Endothelial cell of umbilical vein (primary cell): ENCODE results near the gene TSPAN18. TPM values are rescaled to one million over a fixed set of nuclear protein-coding genes. Genes with fewer than 3 reads are reported as not detected.

Experiments used
- BruUV-seq: library from RNA; stranded (reverse); fragments of 400-500 nt; replicated peaks from 2 replicates; lab custom pipeline; 2021; lab: Mats Ljungman, UMichigan
- CTCF ChIA-PET: fragments of 300-600, 350-600 bp; sonication (Branson Sonifier 250); formaldehyde crosslinking; loops from one replicate; lab custom pipeline; 2021; ENCODE audit warnings: antibody characterized with exemption, inconsistent platforms; lab: Charles Lee
- POLR2A ChIA-PET: fragments of 300-600, 350-600 bp; sonication (Branson Sonifier 250); formaldehyde crosslinking; loops from one replicate; lab custom pipeline; 2021; ENCODE audit warnings: antibody characterized with exemption, inconsistent platforms; lab: Charles Lee
- DNase-seq: peaks from one replicate; pipeline ENCODE4 v3.0.0-alpha.2; 2011; ENCODE audit warnings: low read depth, low spot score
- FAIRE-seq: peaks from 2 replicates; lab custom pipeline; 2011; peaks lifted over from hg19 to GRCh38; lab: Jason Lieb, UNC
- H2AFZ ChIP-seq: 2 replicates; pipeline ENCODE4 v1.6.0; 2012; ENCODE audit warnings: low read depth, low read length, control low read depth, inconsistent platforms
- H3K27ac ChIP-seq: 2 replicates; pipeline ENCODE4 v1.5.1; 2011; ENCODE audit warnings: low read depth, mild to moderate bottlenecking, control low read depth, low read length, moderate library complexity; ENCODE audit not compliant: insufficient read depth
- H3K27me3 ChIP-seq, 2 experiments: 2 replicates each; pipeline versions ENCODE4 v1.6.0 to v1.6.1; 2011; ENCODE audit warnings: low read length in 2 of 2, mixed read lengths in 1 of 2; ENCODE audit not compliant: control insufficient read depth in 2 of 2, insufficient read depth in 2 of 2
- H3K36me3 ChIP-seq, 2 experiments: 2 replicates in 1 of 2; 3 replicates in 1 of 2; pipeline ENCODE4 v1.5.1; 2011; ENCODE audit warnings: low read length in 2 of 2, mild to moderate bottlenecking in 1 of 2, moderate library complexity in 1 of 2; ENCODE audit not compliant: control insufficient read depth in 2 of 2, insufficient read depth in 2 of 2; ENCODE audit errors: extremely low read depth in 1 of 2
- H3K4me1 ChIP-seq: 3 replicates; pipeline ENCODE4 v1.5.1; 2011; ENCODE audit warnings: mild to moderate bottlenecking, low read length; ENCODE audit not compliant: control insufficient read depth, insufficient read depth; ENCODE audit errors: extremely low read depth
- H3K4me2 ChIP-seq: 2 replicates; pipeline ENCODE4 v1.6.1; 2011; ENCODE audit warnings: low read length, control low read depth, mixed read lengths; ENCODE audit not compliant: insufficient read depth
- H3K4me3 ChIP-seq, 3 experiments: fragments of 200-600 bp in 1 of 3; sonication (generic), shearing (Covaris generic) in 1 of 3; replicated peaks in 1 of 3; 2 replicates each; pipeline ENCODE4 v1.5.1; 2011 to 2016; ENCODE audit warnings: control low read depth in 3 of 3, low read length in 3 of 3, mild to moderate bottlenecking in 2 of 3, inconsistent platforms in 1 of 3, low read depth in 1 of 3, moderate library complexity in 1 of 3; ENCODE audit not compliant: insufficient read depth in 1 of 3
- H3K79me2 ChIP-seq: 2 replicates; pipeline ENCODE4 v1.6.0; 2012; ENCODE audit warnings: low read length, inconsistent platforms; ENCODE audit not compliant: control insufficient read depth, insufficient read depth
- H3K9ac ChIP-seq: replicated peaks from 2 replicates; pipeline ENCODE3; 2011; ENCODE audit warnings: low read length, control low read depth; ENCODE audit not compliant: insufficient read depth; ENCODE audit errors: extremely low read depth
- H3K9me1 ChIP-seq: replicated peaks from 3 replicates; pipeline ENCODE4 v1.6.0; 2011; ENCODE audit warnings: mild to moderate bottlenecking, low read length; ENCODE audit not compliant: control insufficient read depth, insufficient read depth; ENCODE audit errors: extremely low read depth
- H3K9me3 ChIP-seq: replicated peaks from 2 replicates; pipeline ENCODE4 v1.5.1; 2012; ENCODE audit warnings: low read length, inconsistent platforms; ENCODE audit not compliant: control insufficient read depth, insufficient read depth
- H4K20me1 ChIP-seq: replicated peaks from 2 replicates; pipeline ENCODE3; 2011; ENCODE audit warnings: mild to moderate bottlenecking, low read length; ENCODE audit not compliant: control insufficient read depth, insufficient read depth; ENCODE audit errors: extremely low read depth
- CTCF ChIP-seq, 2 donors: IDR thresholded peaks; 1 replicate in 1 of 2; 2 replicates in 1 of 2; pipeline ENCODE4 v1.5.1; 2011; ENCODE audit warnings: low read length in 2 of 2, mild to moderate bottlenecking in 2 of 2, moderate library complexity in 2 of 2, control low read depth in 1 of 2, inconsistent platforms in 1 of 2, low read depth in 1 of 2; ENCODE audit not compliant: insufficient read depth in 1 of 2; ENCODE audit errors: extremely low read depth in 1 of 2
- EZH2 ChIP-seq: IDR thresholded peaks from 2 replicates; pipeline ENCODE4 v1.6.1; 2012; ENCODE audit warnings: borderline replicate concordance, low read depth, mild to moderate bottlenecking, moderate library complexity, low read length, inconsistent platforms; ENCODE audit not compliant: severe bottlenecking
- FOS ChIP-seq: IDR thresholded peaks from 2 replicates; pipeline ENCODE4 v1.6.1; 2011; ENCODE audit warnings: mild to moderate bottlenecking, low read length, moderate library complexity, borderline replicate concordance; ENCODE audit not compliant: insufficient read depth
- GATA2 ChIP-seq: IDR thresholded peaks from 2 replicates; pipeline ENCODE4 v1.7.0; 2011; ENCODE audit warnings: low read depth, mild to moderate bottlenecking, moderate library complexity, mixed read lengths, low read length; ENCODE audit not compliant: insufficient read length, insufficient read depth
- JUN ChIP-seq: IDR thresholded peaks from 2 replicates; pipeline ENCODE4 v1.6.1; 2011; ENCODE audit warnings: borderline replicate concordance, low read depth; ENCODE audit not compliant: insufficient read length, insufficient read depth
- MAX ChIP-seq: IDR thresholded peaks from 2 replicates; pipeline ENCODE4 v1.6.1; 2011; ENCODE audit not compliant: insufficient read depth, insufficient read length
- MYC ChIP-seq: IDR thresholded peaks from one replicate; pipeline ENCODE4 v1.6.1; 2011; ENCODE audit warnings: mild to moderate bottlenecking, low read depth, low read length
- POLR2A ChIP-seq: IDR thresholded peaks from 2 replicates; pipeline ENCODE4 v1.6.1; 2012; ENCODE audit warnings: low read depth, mild to moderate bottlenecking, control low read depth, low read length
- POLR2AphosphoS5 ChIP-seq: IDR thresholded peaks from 2 replicates; pipeline ENCODE4 v1.6.1; 2012; ENCODE audit warnings: low read depth, mild to moderate bottlenecking, control low read depth, low read length, moderate library complexity; ENCODE audit not compliant: insufficient read depth
- dilution Hi-C: fragments of 300-500 bp; cut with MboI; formaldehyde crosslinking; loops from one replicate; pipeline ENCODE4 v1.15.0; 2019; ENCODE audit warnings: low sequenced_read_pairs; ENCODE audit not compliant: extremely low pct_ligation_motif_present
- intact Hi-C: fragments of 100-400 bp; cut with micrococcal nuclease; formaldehyde crosslinking; loops from one replicate; pipeline ENCODE4 v1.10.0; 2022
- polyA plus RNA-seq, 4 experiments: library from polyadenylated mRNA; depleted of rRNA in 3 of 4; stranded (reverse) in 3 of 4; unstranded in 1 of 4; fragments of >200 nt; gene quantifications; 2 replicates each; pipeline versions ENCODE4 v1.2.1 to v1.2.3, GENCODE V29; 2011 to 2012; ENCODE audit warnings: missing spikeins in 1 of 4
- total RNA-seq: library from RNA; stranded (reverse); gene quantifications from 2 replicates; pipeline ENCODE4 v1.2.3, GENCODE V29; 2021

The TSPAN18 gene
- total and polyA plus RNA-seq, 2 donors (not counting 3 experiments of a cell fraction or from before 2014, with no cell fraction given) = 32.2 to 118 TPM

GRCh38 chr11:44740967-44741366, 14.2 kb downstream of the TSPAN18 start:
- no peaks in the 10 kb centered on the region for H4K20me1 ChIP-seq
- no peak overlapping the region for H3K4me2 ChIP-seq
- no peaks in the 10 kb centered on the region for H3K9me1 ChIP-seq
- no peak overlapping the region for H2AFZ ChIP-seq
- no peak overlapping the region for H3K27ac ChIP-seq
- ChIA-PET CTCF (interaction anchor here (0.9 to 2.9 kb wide), 9 partner anchors 9 to 186 kb away, joined by 3 to 11 read pairs (median 3); no protein-coding TSS in a partner anchor), POLR2A (interaction anchor here (0.7 kb wide), 1 partner anchor 57 kb away, joined by 3 read pairs; no protein-coding TSS in a partner anchor)
- BruUV-seq = no TSS peak
- no peak for TF ChIP-seq JUN
- TF ChIP-seq EZH2 = no peak
- TF ChIP-seq POLR2A = no peak
- TF ChIP-seq FOS = no peak
- TF ChIP-seq CTCF (IDR thresholded peaks at IDR 0.05; ENCODE audit: extremely low read depth in 1 of 2, insufficient read depth in 1 of 2, low read depth in 1 of 2, low read length in 2 of 2) = no peak
- no peak for TF ChIP-seq MAX
- no peak for TF ChIP-seq MYC
- TF ChIP-seq GATA2 = no peak
- no peak for TF ChIP-seq POLR2AphosphoS5
- H3K4me1 ChIP-seq = peaks cover 3% of the 10 kb centered on the region
- H3K4me3 ChIP-seq = no peak overlapping the region
- no peak overlapping the region for H3K9ac ChIP-seq
- intact Hi-C loops = no loop called here
- H3K27me3 ChIP-seq = no peaks in the 10 kb centered on the region
- peak; percentile 23 for DNase-seq
- FAIRE-seq = peak; percentile 74
- no peaks in the 10 kb centered on the region for H3K79me2 ChIP-seq
- no peaks in the 10 kb centered on the region for H3K9me3 ChIP-seq
- dilution Hi-C loops = no loop called here
- no peaks in the 10 kb centered on the region for H3K36me3 ChIP-seq
